ENCODE data around the gene ADGRL3. TPM values are rescaled to one million over a fixed set of nuclear protein-coding genes. Genes with fewer than 3 reads are reported as not detected.
"Not testable (repeated sequence)": the region's sequence is repeated elsewhere in the genome, so short reads cannot be mapped to it uniquely, and the experiment has no call there.

The ADGRL3 gene
- total RNA-seq, 1 donor, result under 0.01 TPM

GRCh38 chr4:61953386-61953785, 753.3 kb downstream of the ADGRL3 start:
- DNase-seq (ENCODE audit: low read depth), result no peak
- no peak for TF ChIP-seq CTCF (IDR thresholded peaks at IDR 0.05; ENCODE audit: insufficient read depth, low read length)
- H3K4me3 ChIP-seq (ENCODE audit: low read depth, low read length), result no peak overlapping the region

- TF ChIP-seq CTCF (IDR thresholded peaks at IDR 0.05; ENCODE audit: insufficient read depth, low read length), result no peak
- H3K4me3 ChIP-seq (ENCODE audit: low read depth, low read length), result no peak overlapping the region
- DNase-seq (ENCODE audit: low read depth), result no peak
Measured at GRCh38 chr4:61958591-61958990, 758.5 kb downstream of the ADGRL3 start.

DNA sequence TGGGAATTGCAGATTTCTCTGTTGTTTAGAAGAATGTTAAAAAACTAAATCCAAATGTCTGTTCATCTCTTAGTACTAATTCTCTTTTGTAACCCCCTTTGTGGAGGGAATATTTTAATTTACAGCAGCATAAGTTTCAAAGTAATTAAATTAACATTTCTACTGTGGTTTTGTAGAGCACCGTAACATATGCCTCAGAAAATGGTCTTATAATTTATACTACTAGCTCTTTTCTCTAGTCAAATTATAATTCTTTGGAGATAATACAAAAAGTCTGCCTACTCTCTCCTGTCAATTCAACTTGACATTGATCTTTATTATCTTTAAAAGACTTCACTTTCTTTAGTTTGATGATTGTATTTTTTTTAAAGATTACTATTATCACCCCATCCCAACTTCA, 759.0 kb downstream of the ADGRL3 start:
- no peak overlapping the region for H3K4me3 ChIP-seq (ENCODE audit: low read depth, low read length)
- no peak for DNase-seq (ENCODE audit: low read depth)
- TF ChIP-seq CTCF (IDR thresholded peaks at IDR 0.05; ENCODE audit: insufficient read depth, low read length), result no peak

GRCh38 chr4:61984260-61984909, 784.3 kb downstream of the ADGRL3 start:
- no peak for TF ChIP-seq CTCF (IDR thresholded peaks at IDR 0.05; ENCODE audit: insufficient read depth, low read length)
- DNase-seq (ENCODE audit: low read depth), result no peak

DNA sequence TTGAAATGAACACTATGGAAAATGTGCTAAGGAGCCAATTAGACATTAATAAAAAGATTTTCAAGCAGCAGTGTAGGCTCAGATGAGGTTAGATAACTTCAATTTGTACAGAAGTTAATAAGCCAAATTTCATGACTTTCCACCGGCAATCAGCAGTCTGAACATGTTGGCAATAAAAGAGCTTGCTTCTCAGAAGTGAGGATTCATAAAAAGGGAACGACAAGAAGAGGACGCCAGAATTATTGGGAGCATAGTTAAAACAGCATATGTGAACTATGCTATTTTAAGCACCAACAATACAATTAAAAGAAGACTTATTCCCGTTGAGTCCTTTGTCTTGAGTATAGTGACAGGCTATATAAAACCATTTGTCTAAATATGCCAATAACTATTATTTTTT, 785.3 kb downstream of the ADGRL3 start:
- H3K4me3 ChIP-seq (ENCODE audit: low read depth, low read length), result no peak overlapping the region
- no peak for DNase-seq (ENCODE audit: low read depth)
- TF ChIP-seq CTCF (IDR thresholded peaks at IDR 0.05; ENCODE audit: insufficient read depth, low read length), result no peak

More at GRCh38 chr4:61984260-61984909, 784.3 kb downstream of the ADGRL3 start:
- no peak overlapping the region for H3K4me3 ChIP-seq (ENCODE audit: low read depth, low read length)

DNA sequence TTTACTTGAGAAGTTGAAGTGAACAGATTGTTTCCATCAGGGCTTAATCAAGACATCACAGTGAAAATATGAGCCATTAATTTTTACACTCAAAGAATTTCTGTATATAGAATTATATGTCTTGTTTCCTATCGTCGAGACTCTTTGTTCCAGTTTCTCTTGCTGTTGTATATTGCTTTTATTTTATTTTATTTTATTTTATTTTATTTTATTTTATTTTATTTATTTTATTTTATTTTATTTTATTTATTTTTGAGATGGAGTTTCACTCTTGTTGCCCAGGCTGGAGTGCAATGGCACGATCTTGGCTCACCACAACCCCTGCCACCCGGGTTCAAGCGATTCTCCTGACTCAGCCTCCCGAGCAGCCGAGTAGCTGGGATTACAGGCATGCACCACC, 786.8 kb downstream of the ADGRL3 start:
- not testable (repeated sequence) for DNase-seq (ENCODE audit: low read depth)

GRCh38 chr4:61992351-61992750, 792.2 kb downstream of the ADGRL3 start:
- no peak overlapping the region for H3K4me3 ChIP-seq (ENCODE audit: low read depth, low read length)
- no peak for DNase-seq (ENCODE audit: low read depth)
- TF ChIP-seq CTCF (IDR thresholded peaks at IDR 0.05; ENCODE audit: insufficient read depth, low read length), result no peak

More for the DNA sequence above, 786.8 kb downstream of the ADGRL3 start:
- not testable (repeated sequence) for H3K4me3 ChIP-seq (ENCODE audit: low read depth, low read length)
